RWPE1 (cell line): ENCODE measurements around the gene PCDHB2.
"Not testable (repeated sequence)": the region's sequence is repeated elsewhere in the genome, so short reads cannot be mapped to it uniquely, and the experiment has no call there.

ENCODE experiments used
- CTCF ChIA-PET: fragments of 350-600 bp; sonication (Branson Sonifier 250); formaldehyde crosslinking; extraction: SDS; loops from one replicate; lab custom pipeline; 2021; lab: Yijun Ruan, JAX
- POLR2A ChIA-PET: fragments of 400-600 bp; formaldehyde crosslinking; extraction: SDS; loops from one replicate; lab custom pipeline; 2020; ENCODE audit warnings: antibody characterized with exemption; ENCODE audit not compliant: low non-redundant PET; lab: Yijun Ruan, JAX
- DNase-seq: peaks from one replicate; pipeline ENCODE4 v3.0.0; 2012; ENCODE audit warnings: low spot score
- H3K27ac ChIP-seq: fragments of 450-650 bp; 2 replicates; pipeline ENCODE4 v1.5.1; 2017
- TF ChIP-seq, protein P1 (sequence below): fragments of 450-650 bp; conservative IDR thresholded peaks from 2 replicates; pipeline ENCODE4 v1.5.1; 2017; ENCODE audit warnings: low read depth, mild to moderate bottlenecking

Gene PCDHB2

GRCh38 chr5:141105350-141105749 is 10.9 kb downstream of the PCDHB2 start:
- DNase-seq = no peak
- TF ChIP-seq, protein P1, sequence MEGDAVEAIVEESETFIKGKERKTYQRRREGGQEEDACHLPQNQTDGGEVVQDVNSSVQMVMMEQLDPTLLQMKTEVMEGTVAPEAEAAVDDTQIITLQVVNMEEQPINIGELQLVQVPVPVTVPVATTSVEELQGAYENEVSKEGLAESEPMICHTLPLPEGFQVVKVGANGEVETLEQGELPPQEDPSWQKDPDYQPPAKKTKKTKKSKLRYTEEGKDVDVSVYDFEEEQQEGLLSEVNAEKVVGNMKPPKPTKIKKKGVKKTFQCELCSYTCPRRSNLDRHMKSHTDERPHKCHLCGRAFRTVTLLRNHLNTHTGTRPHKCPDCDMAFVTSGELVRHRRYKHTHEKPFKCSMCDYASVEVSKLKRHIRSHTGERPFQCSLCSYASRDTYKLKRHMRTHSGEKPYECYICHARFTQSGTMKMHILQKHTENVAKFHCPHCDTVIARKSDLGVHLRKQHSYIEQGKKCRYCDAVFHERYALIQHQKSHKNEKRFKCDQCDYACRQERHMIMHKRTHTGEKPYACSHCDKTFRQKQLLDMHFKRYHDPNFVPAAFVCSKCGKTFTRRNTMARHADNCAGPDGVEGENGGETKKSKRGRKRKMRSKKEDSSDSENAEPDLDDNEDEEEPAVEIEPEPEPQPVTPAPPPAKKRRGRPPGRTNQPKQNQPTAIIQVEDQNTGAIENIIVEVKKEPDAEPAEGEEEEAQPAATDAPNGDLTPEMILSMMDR = no peak
- POLR2A ChIA-PET = no interaction called here
- no peak overlapping the region for H3K27ac ChIP-seq
- CTCF ChIA-PET = interaction anchor here (0.6 kb wide), 1 partner anchor 188 kb away, joined by 3 read pairs; no protein-coding TSS in a partner anchor

GRCh38 chr5:141119250-141119649 is 24.8 kb downstream of the PCDHB2 start:
- CTCF ChIA-PET = no interaction called here
- DNase-seq = no peak
- TF ChIP-seq, protein P1 = no peak
- no peak overlapping the region for H3K27ac ChIP-seq
- POLR2A ChIA-PET = no interaction called here

DNA sequence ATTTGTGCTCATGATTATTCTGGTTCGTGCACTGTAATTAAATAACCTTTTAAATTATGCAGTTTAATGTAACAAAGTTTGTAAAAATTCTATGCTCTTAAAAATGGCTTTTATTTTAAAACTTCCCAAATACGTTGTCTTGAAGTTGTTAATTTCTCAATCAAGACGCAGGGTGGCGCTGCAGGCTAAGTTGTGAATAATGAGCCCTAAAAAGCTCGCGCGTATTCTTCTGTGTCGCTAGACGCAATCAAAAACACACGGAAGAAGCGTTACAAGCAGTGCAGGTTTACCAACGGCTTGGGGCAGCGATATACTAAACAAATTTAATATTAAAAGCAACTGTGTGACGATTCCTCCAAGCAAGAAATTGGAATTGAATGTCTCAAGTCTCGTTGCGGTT is 27.1 kb downstream of the PCDHB2 start, which contains the start of gene PCDHB4:
TSS of gene PCDHB4 (plus strand) at position 256 of the 400 bp plus-strand sequence. CDS start 181 bp downstream, outside the sequence.
- POLR2A ChIA-PET = no interaction called here
- CTCF ChIA-PET = interaction anchor here (0.5 kb wide), 1 partner anchor 21 kb away, joined by 3 read pairs; no protein-coding TSS in a partner anchor
- DNase-seq = no peak
- H3K27ac ChIP-seq = no peak within 1 kb of the TSS
- TF ChIP-seq, protein P1 = no peak

- TF ChIP-seq, protein P1 = no peak
- H3K27ac ChIP-seq = no peak overlapping the region
- ChIA-PET POLR2A (no interaction called here), CTCF (no interaction called here)
- no peak for DNase-seq
Observed at GRCh38 chr5:141121985-141122384, 27.6 kb downstream of the PCDHB2 start.

GRCh38 chr5:141123396-141124135 is 29.2 kb downstream of the PCDHB2 start:
- DNase-seq, CTCF ChIA-PET, H3K27ac ChIP-seq, POLR2A ChIA-PET: not testable (repeated sequence)

GRCh38 chr5:141127305-141127704 is 32.9 kb downstream of the PCDHB2 start:
- ChIA-PET POLR2A (no interaction called here), CTCF (interaction anchor here (0.6 to 0.9 kb wide), 2 partner anchors 96 to 253 kb away, joined by 4 to 8 read pairs; partner anchors contain the start of gene PCDHB14)
- TF ChIP-seq, protein P1 = no peak
- H3K27ac ChIP-seq = no peak overlapping the region
- no peak for DNase-seq
